HuH-7 (cell line): ENCODE measurements around the gene CDT1.

Source experiments
- DNase-seq: peaks from one replicate; pipeline ENCODE4 v3.0.0; 2011; ENCODE audit warnings: low spot score

The CDT1 gene

DNA sequence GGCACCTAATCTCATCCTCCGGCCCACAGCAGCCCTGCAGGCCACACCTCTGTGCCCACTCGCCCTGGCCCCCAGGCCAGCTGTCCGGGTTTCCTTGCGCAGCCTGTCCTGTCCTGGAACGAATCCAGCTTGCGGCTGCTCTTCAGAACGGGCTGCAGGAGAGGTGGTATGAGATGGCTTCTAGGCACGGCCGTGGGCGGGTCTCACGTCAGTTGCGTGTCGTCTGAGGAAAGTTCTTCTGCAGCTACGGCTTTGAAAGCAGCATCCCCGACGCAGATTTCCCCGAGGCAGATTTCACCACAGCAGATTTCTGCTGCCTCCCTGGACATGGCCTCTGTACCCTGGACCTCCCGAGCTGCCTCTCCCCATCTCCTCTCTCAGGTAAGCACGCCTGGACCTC is 35.0 kb downstream of the CDT1 start:
- no peak for DNase-seq

DNA sequence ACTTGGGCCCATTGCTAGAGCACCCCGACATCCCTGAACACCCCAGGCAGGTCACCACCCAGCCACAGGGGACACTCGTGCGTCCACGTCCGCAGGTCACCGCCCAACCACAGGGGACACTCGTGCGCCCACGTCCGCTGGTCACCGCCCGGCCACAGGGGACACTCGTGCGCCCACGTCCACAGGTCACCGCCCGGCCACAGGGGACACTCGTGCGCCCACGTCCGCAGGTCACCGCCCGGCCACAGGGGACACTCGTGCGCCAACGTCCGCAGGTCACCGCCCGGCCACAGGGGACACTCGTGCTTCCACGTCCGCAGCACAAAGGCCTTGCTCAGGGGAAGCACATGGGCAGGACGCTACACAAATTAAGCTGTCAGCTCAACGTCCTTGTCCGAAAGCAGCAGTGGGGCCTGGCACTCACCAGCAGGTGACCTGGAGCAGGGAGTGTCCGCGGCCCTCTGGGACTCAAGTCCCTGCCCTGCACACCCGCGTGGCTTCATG is 35.5 kb downstream of the CDT1 start:
- peak; percentile 52 for DNase-seq

DNA sequence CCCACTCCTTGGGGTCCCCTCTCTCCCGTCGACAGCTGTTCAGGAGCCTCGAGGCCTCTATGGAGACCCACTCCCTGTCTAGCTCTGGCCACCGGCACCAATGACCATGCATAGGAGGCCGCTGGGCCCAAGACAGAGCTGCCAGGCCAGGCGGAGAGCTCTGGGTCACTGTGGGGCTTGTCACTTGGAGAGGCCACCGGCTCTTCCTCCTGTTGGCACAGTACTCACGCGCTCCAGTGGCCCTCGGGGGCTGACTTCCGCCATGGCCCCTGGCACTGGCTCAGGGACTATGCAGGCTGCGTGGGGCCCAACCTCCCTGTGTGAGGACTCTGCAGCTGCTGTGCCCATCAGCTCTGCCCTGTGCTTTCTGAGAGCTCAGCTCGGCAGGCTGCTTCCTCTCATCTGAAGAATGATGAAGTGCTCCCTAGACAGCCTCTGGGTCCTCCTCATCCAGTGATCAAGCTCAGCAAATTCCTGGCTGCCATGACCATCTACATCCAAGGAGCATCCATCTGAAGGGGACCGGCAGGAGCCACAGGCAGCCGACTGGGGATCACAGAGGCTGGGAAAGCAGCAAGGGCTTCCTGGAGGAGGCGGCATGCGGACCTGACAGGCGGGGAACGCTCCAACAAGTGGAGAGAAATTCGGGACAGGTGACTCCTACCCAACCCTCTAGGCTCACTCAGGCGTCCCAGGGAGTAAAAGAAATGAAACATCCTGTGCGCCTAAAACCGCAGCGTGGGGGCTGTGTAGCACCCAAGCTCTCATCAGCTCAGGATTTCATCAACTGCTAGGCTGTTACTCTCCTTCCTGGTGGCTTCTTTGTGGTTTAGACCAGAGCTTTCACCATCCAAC is 36.4 kb downstream of the CDT1 start:
- DNase-seq = no peak

DNA sequence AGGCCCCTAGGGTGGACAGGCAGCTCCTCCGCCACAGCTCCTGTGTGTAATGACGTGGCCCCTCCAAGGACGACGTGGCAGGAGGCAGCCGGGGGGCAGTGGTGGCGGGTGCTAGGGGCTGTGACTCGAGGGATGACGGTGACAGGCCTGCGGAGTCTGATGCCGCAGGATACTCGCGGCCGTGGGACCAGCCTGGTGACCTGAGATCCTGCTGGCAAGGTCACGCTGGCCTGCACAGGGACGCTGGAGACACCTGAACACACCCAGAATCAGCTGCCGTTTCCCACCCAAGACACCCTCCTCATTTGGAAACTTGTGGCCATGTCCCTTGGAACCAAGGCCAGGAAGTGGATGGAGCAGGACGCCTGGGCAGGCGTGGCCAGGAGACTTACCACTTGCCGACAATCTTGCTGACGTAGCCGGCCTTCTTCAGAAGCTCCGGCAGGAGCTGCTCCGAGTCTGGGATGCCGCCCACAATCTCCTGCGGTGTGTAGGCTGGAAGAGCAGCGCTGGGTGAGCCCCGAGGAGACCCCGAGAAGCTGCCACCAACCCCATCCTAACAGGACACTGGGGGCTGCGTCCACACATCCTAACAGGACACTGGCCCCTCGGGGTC is 37.1 kb downstream of the CDT1 start:
- DNase-seq = no peak

DNA sequence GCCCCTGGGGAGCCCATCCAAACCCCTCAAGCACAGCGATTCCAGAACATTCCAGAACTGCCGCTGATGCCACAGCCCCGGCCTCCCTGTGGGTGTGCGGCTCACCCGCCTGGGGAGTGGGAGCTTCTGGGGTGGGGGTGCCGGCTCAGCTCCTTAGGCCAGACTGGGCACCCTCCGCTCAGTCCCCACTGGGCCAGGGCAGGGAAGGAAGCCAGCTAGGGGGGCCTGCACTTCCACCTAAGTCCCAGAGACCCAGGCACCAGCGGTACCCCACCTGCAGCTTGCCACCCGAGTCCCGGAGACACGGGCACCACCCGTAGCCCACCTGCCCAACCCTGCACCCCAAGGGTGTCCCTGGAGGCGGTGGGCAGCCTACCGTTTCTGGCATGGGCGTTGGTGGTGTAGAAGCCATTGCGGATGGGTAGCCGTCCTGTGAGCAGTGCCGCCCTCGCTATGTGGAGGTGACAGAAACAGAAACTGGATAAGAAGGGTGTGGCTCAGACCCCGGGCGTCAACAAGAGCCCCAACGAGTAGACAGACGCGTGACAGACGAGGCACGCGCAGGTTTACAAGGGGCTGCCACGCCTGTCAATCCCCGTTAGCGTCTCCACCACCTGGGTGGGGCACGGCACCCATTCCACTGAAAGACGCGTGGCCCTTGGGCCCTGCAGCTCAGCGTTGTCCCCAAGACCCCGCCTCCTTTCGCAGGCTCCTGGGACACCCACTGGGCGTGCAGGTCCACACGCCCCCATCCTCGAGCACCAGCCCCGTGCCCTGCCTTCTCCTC is 38.1 kb downstream of the CDT1 start:
- DNase-seq = no peak

DNA sequence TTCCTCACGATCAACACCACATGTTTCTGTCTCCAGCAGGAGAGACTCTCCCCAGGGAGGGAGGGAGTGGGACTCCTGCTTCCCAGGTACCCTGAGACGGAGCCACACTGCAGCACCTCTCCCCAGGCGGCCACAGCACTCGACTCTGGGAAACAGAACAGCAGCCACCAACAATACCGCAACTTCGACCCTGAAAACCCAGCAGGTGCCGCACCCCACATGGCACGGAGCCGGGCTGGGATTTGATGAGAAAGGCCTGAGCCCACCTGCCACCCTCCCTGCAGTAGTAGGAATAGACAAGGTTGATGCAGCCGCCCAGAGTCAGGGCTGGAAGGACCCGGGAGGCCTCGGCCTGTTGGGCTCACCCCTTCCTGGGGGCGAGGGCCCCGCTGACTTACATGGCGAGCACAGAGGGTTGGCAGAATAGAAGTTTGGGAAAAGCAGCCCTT is 38.7 kb downstream of the CDT1 start:
- DNase-seq = no peak

DNA sequence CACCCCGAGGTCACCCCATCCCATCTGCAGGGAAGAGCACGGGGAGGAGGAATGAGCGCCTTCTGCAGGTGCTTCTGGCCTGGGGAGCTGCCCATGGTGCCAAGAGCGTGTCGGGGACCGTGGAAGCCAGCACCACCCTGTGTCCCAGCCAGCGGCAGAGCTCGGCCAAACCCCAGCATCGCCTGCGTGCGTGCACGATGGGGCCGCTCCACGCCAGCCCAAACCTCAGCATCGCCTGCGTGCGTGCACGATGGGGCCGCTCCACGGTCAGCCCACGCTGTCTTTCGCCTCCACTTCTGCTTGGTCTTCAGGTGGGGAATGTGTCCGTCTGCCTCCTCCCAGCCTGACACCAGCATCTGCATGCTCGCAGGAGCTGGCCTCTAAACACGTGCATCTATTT is 39.2 kb downstream of the CDT1 start:
- no peak for DNase-seq

DNA sequence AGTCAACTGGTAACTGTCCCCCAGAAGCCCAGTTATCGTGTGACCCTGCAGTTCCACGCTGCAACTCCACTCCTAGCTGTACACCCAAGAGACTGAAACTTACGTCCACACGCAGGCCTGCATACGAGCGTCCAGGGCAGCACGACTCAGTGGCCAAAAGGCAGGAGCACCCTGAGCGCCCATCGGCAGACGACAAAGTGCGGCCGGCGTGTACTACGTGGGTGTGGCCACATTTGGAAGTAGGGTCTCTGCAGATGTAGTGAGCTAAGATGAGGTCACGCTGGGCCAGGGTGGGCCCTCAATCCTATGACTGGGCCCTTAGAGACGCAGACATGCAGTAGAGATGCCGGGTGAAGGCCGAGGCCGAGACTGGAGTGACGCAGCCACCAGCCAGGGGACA is 39.7 kb downstream of the CDT1 start:
- no peak for DNase-seq

DNA sequence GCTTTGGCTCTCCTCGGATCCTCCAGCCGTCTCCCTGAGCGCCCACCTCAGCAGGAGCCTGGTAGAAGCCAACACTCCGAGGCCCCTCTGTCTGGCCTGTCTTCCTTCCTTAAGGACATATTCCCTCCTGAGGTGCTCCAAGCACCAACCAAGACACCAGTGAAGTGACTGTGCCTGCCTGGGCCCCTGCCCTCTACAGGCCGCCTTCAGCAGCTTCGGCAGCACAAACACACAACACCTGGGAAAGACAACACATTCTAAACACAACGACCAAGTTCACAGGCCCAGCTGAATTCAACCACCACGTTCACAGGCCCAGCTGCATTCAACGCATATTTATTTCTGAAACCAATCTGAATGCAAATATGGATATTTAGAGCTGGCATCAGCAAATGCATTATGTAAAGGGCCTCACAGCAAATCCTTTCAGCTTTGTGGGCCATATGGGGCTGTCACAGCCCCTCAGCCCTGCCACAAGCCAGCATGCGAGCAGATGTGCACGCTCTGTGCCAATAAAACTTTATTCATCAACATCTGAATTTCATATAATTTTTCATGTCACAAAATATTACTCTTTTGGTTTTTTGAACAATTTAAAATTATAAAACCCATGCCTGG is 40.9 kb downstream of the CDT1 start:
- no peak for DNase-seq

DNA sequence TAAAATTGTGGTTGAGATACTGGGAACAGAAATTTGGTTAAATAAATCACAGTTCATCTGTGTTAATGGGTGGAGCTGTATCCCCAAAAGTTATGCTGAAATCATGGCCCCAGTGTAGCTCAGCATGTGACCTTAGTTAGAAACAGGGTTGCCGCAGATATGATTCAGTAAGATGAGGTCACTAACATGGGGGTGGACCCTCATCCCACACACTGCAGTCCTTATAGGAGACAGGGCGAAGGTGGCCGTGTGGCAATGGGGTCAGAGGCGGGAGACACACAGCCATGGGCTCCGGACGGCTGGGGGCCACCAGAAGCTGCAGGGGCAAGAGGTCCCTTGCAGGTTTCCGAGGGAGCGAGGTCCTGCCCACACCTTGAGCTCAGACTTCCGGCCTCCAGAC is 42.5 kb downstream of the CDT1 start:
- DNase-seq = no peak

DNA sequence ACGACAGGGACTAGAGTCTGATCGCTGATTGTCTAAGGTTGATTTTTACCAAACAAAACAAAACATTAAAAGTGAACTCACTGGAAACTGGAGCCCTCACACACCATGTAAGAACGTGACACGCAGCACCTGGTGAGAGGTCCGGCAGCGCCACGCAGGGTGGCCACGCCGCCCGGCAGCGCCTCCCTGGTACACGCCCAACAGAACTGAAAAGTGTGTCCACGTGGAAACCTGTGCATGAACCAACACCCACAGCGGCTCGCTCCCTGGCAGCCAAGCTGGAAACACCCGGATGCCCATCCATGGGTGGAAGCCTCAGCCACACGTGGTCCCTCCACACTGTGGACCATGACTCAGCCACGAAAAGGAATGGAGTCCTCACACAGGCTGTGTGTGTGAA is 44.1 kb downstream of the CDT1 start:
- DNase-seq = no peak

DNA sequence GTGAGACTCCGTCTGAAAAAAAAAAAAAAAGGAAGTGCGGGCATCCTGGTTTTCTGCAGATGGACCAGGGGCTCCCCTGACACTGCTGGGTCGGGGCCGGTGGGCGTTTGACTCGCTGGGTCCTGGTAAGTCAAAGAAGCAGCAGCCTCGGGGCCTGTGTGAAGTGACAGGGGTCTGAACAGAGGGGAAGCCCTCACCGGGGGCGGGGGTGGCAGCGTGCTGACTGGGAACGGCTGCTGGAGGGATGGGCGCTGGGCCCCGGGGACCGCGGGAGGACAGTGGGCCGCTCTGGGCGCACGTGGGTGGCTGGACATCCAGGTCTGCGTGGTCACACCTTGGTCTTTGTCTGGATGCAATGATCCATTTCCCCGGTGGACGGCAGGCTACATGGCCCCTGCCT is 45.0 kb downstream of the CDT1 start:
- DNase-seq = no peak

DNA sequence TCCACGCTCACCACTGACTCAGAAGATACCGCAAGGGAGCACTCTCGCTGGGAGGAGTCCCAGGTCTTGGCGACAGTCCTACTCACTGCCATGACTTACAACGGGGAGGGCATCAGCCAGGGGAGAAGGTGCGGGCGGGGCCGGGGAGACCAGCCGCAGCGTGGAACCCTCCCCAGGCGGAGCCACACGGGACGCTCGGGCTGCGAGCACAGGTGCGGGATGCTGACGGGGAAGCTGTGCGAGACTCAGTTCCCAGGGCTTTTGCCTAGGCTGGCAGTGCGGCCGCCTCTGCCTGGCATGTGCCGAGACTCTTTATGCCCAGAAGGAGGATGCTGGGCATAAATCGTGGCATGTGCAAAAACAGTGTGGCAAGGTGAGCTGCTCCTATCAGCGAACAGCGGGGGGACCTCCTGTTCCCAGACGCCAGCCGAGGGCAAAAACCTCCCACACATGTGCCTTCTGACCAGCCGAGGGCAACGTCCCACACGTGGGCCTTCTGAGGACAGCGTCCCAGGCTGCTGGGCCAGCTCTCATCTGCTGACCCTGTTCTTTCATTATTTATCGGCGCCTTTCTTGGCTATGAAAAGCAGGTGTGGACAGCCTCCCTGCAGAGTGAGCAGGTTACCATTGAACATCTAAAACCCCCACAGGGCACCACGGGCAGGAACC is 47.1 kb downstream of the CDT1 start:
- DNase-seq = no peak

DNA sequence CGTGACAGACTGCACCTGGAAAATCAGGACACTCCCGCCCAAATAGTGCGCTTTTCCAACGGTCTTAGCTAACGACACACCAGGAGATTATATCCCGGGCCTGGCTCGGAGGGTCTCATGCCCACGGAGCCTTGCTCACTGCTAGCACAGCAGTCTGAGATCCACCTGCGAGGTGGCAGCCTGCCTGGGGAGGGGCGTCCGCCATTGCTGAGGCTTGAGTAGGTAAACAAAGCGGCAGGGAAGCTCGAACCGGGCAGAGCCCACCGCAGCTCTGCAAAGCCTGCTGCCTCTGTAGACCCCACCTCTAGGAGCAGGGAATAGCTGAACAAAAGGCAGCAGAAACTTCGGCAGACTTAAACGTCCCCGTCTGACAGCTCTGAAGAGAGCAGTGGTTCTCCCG is 48.0 kb downstream of the CDT1 start:
- no peak for DNase-seq

DNA sequence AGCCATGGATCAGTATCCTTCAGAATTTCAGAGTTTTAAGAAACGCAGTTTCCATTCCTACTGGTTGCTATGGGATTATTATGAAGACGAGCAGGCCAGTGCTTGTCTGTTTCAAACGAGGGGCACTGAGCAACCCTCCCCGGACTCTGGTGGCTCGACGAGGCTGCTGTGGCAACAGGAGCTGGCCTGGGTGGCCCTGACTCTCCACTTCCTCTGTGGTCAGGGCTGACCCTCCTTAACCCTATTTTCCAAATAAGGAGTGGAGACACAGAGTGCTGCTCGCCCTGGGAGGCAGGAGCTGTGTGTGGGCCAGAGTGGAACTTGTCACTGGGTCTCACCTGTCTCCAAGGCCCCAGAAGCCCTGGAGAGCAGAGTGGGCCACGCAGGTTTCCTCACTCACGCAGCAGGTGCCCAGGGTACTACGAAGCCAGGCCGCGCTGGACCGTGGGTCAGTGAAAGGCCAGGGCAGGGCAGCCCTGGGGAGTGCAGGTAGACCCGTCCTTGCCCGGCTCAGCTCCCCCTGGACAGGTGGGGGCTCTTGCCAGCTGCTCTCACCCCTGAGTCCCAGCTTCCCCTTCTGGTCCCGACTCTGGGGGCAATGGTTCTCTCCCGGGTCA is 49.8 kb downstream of the CDT1 start:
- DNase-seq = no peak

DNA sequence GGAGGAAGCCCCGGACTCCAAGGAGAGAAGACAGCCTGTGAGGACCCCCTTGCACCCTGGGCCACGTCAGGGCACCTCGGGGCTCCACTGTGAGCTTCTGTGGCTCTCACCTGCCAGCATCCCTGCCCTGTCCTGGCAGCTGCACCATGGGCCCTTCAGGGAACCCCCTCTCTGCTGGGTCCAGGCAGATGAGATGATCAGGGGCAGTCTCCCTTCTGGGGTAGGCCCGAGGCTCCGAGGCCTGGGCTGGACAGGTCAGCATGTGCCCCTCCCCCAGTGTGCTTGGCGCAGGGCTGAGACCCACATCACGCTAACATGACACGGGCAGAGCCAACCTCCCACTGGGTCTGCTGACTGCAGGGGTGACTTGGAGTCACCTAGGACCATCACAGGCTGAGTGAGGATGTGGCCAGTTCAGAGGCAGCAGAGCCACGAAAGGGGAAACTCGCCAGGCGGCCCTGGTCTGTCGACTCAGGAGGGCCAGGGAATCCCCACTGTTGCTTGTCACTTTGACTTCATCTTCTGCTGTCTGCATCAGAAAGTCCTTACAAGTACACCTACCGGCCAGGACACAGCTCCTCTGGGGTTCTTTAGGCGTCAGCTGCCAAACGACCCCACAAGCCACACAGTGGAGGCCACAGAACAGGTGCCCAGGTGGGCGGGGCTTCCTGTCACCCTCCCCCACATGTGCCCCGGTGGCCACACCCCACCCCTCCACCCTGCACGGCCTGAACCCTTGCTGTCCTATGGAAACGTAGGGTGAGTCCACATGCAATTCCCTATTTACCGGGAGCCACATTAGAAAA is 50.9 kb downstream of the CDT1 start:
- no peak for DNase-seq

DNA sequence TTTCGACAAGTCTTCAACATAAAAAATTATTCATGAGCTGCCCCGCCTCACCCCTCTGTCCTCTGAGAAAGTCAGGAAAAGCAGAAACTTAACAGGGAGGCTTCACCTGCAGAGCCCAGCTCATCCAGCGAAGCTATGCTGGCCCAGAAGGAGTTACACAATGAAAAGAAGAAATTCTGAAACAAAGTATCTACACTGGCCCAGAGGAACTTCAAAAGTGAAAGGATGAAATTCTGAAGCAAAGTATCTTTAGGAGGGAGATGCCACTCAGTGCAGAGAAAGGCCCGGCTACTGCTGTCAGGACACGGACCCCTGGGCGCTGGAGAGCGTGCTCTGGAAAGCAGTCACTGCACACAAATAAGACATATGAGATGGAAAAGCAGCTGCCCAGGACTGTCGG is 51.6 kb downstream of the CDT1 start:
- no peak for DNase-seq

DNA sequence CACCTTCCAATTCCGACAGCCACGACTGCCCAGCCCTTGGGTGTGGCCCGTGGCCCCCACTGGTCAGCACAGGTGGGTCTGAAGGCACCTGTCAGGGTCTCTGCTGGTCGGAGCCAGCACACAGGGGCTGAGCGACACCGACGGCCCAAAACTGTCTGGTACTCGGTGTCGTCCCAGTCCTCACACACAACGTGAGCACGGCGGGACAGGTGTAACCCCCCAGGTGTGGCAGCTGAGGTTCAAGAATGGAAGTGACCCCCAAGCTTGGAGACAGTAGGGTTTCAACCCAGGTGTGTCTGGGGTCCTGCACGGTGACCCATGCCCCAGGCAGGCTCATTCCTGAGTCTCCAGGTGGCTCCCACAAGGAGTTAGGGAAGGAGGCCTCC is 52.1 kb downstream of the CDT1 start:
- no peak for DNase-seq

DNA sequence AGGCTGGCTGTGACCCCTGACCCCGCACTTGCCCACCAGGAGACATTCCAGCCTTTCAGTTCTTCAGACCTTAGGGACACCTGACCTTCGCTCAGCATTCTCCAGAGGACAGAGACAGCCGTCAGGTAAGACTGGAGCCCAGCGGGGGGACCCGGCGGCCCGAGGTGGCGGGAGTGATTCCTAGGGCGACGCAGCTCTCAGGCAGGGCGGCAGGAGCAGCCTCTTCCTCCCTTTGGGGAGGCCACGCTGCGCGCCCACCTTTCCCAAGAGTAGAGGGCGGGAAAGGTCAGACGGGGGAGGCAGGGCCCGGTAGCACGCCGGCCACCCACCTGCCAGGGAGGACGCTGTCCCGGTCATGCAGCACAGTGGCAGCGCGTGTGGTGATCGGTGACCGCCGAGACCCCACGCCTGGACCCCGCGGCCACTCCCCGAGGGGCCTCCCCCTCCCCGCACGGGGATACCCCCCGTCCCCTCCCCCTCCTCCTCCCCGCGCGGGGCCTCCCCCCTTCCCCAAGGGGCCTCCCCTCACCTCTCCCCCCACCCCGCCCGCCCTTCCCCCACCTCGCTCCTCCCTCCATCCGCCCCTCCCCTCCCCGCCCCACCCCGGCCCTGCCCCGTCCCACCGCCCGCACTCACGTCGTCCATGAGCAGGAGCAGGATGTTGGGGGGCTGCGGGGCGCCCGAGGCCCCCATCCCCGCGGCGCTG is 52.7 kb downstream of the CDT1 start:
- DNase-seq = no peak
